ENCODE measurements around the gene ADCY4.

ADCY4 gene

GRCh38 chr14:24298892-24299254, 36.0 kb downstream of the ADCY4 start:
- peak; percentile 75 for DNase-seq (ENCODE audit: low read depth, low spot score)

- DNase-seq (ENCODE audit: low read depth, low spot score) = peak; percentile 46
Observed at GRCh38 chr14:24297190-24297964, 37.5 kb downstream of the ADCY4 start.

DNA sequence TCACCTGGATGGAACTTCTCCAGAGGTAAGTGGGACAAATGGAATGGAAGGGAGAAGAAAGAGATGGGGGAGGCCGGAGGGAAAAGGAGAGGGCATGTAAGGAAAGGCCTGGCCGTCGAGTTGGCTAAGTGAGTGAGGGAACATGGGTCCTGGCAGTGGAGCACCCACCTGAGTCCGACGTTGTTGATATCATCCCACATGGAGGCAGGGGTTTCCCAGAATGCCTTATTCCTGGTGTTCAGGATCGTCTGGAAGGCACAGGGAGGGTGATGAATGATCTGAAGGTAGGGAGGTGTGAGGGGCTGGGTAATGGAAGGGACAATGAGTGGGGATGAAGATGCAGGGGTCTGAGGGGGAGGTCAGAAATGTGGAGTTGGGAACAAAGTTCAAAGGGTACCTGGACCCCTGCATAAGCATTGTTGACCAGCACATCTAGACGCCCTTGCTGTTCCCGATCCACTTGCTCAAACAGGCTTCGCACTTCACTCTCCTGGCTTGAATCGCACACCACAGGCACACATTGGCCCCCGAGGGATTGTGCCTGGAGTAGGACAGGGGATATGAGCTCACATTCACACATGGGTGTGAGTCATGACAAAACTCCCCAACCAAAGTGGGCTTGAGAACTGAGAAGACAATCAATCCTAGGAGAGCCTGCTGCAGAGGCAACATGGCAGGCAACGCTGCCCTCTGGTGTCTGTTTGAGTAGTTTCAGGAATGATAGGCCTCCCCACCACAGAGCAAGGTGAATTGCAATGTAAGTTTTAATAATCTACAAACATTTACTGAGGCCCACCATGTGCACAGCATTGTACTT, 38.3 kb downstream of the ADCY4 start:
- peak; percentile 94 for DNase-seq (ENCODE audit: low read depth, low spot score)

DNA sequence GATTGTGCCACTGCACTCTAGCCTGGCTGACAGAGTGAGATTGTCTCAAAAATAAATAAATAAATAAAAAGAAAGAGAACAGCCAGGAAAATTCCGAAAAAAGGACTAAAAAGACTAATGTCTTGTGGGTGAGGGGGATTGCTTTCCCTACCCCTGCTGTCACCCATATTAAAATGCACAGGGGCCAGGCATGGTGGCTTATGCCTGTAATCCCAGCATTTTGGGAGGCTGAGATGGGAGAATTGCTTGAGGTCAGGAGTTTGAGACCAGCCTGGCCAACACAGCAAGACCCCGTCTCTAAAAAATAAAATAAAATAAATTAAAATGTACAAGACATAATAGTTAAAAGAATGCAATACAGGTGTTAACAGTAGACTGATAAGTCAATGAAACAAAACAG, 41.3 kb downstream of the ADCY4 start:
- DNase-seq (ENCODE audit: low read depth, low spot score) = no peak

DNA sequence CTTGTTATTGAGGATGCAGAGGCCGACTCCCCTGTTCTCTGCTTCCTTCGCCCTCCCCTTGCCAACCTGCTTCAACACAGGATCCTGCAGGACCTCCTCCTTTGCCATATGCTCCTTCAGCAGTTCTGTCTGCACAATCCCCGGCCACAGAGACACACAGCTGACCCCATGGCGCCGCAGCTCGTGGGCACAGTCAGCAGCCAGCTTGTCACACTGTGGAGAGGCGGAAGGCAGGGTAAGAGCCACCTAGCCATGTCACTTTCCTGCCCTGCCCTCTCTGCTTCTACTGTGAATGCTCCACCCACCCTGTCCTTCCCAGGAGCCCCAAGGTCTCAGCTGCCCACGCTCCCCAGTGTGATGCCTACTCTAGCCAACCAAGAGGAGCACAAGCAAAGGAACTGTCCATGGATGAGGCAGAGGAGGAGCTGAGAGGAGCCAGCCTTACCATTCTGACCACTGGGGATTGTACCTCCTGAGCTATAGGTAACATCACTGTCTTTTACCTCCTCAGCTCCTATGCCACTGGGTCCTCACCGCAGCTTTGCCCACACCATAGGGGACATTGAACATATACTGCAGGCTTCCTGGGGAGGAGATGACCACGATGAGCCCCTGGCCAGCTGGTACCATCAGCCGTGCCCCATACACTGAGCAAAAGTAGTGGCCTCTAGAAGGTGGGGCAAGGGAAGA, 42.6 kb downstream of the ADCY4 start:
- DNase-seq (ENCODE audit: low read depth, low spot score) = no peak

- no peak for DNase-seq (ENCODE audit: low read depth, low spot score)
Observed at GRCh38 chr14:24291446-24292117, 43.3 kb downstream of the ADCY4 start.

DNA sequence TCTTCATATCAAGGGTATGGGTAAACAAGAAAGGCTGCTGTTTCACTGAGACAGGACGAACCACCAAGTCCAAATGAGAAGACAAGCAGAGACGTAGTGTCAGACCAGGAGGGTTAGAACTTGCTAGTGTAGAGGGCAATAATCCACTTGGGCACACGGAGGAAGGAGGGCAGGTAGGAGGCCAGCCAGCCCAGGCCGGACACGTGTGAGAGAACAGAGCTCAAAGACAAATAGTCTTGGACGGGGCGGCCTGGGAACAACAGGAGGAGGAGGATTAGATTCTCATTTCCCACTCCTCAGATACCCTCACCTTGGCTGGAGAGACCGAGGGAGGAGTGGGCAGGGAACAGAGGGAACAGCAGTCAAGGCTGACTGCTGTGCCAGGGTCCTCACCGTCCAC, 44.1 kb downstream of the ADCY4 start:
- no peak for DNase-seq (ENCODE audit: low read depth, low spot score)

- DNase-seq (ENCODE audit: low read depth, low spot score) = no peak
Observed at GRCh38 chr14:24289649-24290280, 45.1 kb downstream of the ADCY4 start.

DNA sequence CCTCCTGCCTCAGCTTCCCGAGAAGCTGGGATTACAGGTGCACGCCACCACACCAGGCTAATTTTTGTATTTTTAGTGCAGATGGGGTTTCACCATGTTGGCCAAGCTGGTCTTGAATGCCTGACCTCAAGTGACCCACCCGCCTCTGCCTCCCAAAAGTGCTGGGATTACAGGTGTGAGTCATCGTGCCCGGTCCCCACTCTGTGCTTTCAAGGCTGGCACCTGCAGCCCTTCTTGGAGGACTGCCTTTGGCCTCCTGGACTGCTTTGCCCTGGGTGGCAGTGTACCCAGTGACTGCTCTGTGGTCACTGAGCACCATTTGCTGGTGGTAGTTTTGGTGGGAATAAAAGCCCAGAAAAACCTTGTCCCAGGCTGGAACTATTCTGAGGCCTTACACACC, 47.9 kb downstream of the ADCY4 start:
- DNase-seq (ENCODE audit: low read depth, low spot score) = no peak

- peak; percentile 46 for DNase-seq (ENCODE audit: low read depth, low spot score)
Observed at GRCh38 chr14:24285351-24285750, 49.5 kb downstream of the ADCY4 start.

DNA sequence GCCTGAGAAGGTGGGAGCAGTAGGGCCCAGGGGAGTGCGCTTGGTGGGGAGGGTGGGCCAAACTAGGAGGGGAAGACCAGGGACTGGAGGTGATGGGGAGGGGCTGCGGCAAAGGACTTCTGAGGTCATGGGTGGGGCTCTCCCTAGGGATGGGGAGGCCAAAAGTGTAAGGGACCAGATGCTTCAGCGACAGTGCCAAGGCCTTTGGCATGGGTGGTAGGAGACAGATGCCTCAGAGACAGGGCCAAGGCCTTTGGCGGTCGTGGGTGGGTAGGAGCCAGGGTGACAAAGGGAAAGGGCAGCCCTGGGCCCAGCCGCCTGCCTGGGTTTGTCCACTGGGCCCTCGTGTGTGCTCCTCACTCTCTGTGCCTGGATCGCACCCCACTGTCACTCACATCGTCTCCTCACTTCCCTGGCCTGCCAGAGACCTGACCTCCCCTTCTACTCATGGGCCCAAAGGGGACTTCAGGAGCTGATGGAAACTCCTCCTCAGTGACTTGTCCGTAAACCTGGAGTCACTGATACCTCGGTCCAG, 50.3 kb downstream of the ADCY4 start:
- no peak for DNase-seq (ENCODE audit: low read depth, low spot score)

DNA sequence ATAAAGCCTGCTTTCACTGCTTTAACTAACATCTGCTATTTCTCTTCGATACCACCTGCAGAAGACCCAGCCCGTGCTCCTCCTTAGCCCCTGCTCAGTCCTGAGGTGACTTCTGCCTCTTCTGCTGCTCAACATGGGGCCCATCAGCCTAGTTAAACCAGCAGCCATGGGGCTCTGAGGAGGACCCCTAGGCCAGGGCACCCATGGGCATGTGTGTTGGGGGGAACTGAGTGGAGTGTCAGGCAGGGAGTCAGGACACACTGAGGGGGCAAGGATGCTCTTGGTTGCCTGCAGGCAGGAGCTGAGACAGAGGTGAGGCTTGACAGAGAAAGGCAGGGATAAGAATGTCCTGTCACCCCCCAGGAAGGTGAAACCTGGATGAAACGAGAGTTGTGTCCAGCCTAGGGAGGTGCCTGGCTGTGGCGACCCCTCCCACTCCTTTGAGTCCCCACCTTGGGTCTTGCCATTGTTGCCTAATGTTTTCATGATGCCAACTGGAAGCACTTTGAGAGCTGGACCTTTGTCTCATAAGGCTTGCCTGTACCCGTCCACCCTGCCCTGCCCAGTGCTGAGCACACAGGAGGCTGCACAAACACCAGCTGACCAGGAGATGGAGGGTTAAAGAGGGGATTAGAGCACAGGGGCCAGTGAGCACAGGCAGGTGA, 50.9 kb downstream of the ADCY4 start:
- no peak for DNase-seq (ENCODE audit: low read depth, low spot score)

- DNase-seq (ENCODE audit: low read depth, low spot score) = no peak
Observed at GRCh38 chr14:24282736-24283135, 52.1 kb downstream of the ADCY4 start.

GRCh38 chr14:24281636-24282035, 53.2 kb downstream of the ADCY4 start:
- DNase-seq (ENCODE audit: low read depth, low spot score) = no peak

DNA sequence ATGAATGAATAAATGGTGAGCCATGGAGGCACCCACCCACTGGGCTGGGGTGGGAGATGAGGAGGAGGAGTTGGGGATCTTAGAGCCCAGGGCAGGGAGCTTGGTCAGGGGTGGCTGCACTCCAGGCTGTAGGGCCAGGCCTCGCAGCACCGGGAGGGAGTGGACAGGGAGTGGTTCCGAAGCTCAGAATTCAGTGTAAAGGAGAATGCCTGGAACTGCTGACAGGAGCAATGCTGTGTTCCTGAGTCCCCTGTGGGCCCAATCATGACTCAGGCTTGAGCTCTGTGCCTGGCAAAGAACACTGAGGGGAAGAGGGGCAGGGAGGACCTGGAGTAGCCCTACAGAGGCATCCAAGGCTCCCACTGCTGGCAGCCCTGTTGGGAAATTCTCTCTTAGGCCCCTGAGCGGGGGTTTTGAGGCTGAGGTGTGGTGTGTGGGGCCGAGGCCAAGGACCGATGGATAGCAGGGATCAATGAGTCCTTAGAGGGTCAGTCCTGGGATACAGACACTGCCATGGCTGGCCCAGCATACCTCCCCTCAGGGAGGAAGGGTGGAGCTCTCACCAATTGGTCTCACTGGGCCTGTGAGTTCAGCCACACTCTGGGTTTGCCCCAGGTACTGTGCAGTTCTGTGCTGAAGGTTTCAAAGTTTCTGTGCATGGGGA, 53.9 kb downstream of the ADCY4 start:
- DNase-seq (ENCODE audit: low read depth, low spot score) = no peak

- no peak for DNase-seq (ENCODE audit: low read depth, low spot score)
Observed at GRCh38 chr14:24279301-24280186, 55.3 kb downstream of the ADCY4 start.

- DNase-seq (ENCODE audit: low read depth, low spot score) = no peak
Observed at GRCh38 chr14:24278424-24278823, 56.4 kb downstream of the ADCY4 start.

DNA sequence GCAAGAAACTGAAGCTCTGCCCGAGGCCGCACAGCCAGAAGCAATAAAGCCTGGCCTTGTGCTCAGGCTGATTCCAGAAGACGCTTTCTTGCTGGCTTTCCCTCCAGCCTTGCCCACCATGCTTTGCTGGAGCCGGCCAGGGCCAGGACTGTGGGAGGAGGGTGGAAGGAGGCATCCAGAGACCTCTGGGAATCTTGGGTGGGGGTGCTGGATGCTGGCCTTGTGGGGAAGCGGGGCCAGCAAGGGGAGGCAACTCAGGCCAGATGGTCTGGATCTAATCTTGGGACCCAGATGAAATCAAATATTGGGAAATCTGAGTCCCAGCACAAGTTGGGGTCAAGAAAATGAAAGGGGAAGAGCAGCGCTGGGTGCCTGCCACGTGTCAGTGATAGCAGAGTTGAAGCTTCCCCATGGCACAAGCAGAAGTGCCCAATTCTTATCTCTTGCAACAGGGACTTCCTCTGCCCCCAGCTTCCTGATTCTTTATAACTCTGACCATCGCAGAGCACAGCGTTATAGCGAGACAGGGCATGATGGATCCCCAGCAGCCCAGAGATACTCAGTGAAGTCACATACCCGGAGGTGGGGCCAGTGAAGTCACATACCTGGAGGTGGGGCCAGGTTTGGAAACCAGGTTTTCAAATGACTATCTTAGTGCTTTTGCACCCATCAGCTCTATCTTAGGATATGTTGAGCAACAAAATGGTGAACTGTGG, 57.1 kb downstream of the ADCY4 start:
- DNase-seq (ENCODE audit: low read depth, low spot score) = no peak

Data from astrocyte of the hippocampus (primary cell).